SJSA1 (cell line): Measurements from ENCODE around the gene CTDNEP1. TPM values are rescaled to one million over a fixed set of nuclear protein-coding genes. Genes with fewer than 3 reads are reported as not detected.
A peak's percentile ranks its signal among the peaks of the same experiment; 100 is the strongest.

ENCODE experiments used
- DNase-seq, 2 experiments: peaks; one replicate each; pipeline ENCODE4 v3.0.0-alpha.2; 2015 to 2020; ENCODE audit warnings: low spot score in 2 of 2, low read depth in 1 of 2
- H3K27ac ChIP-seq: fragments of 250-450 bp; sonication (Bioruptor Pico); 2 replicates; pipeline ENCODE4 v1.5.1; 2020; ENCODE audit warnings: mild to moderate bottlenecking, moderate library complexity
- H3K27me3 ChIP-seq: fragments of 250-450 bp; sonication (Bioruptor Pico); replicated peaks from 2 replicates; pipeline ENCODE4 v1.5.1; 2020; ENCODE audit warnings: mild to moderate bottlenecking, moderate library complexity
- H3K36me3 ChIP-seq: fragments of 250-450 bp; sonication (Bioruptor Pico); 2 replicates; pipeline ENCODE4 v1.5.1; 2020; ENCODE audit warnings: mild to moderate bottlenecking
- H3K4me1 ChIP-seq: fragments of 250-450 bp; sonication (Bioruptor Pico); replicated peaks from 2 replicates; pipeline ENCODE4 v1.6.1; 2021; ENCODE audit warnings: mild to moderate bottlenecking
- H3K4me3 ChIP-seq: fragments of 250-450 bp; sonication (Bioruptor Pico); 2 replicates; pipeline ENCODE4 v1.5.1; 2020; ENCODE audit warnings: mild to moderate bottlenecking
- H3K9me3 ChIP-seq: fragments of 250-450 bp; sonication (Bioruptor Pico); replicated peaks from 2 replicates; pipeline ENCODE4 v1.5.1; 2020; ENCODE audit warnings: mild to moderate bottlenecking
- total RNA-seq: library from RNA; depleted of rRNA; stranded (reverse); fragments of >200 nt; shearing (Covaris generic); gene quantifications from 2 replicates; pipeline ENCODE4 v1.2.3, GENCODE V29; 2014

CTDNEP1 gene
- total RNA-seq, 1 experiment from 2014 or later, result 21.8 TPM

GRCh38 chr17:7284911-7285310, 33.4 kb upstream of the CTDNEP1 start:
- H3K4me3 ChIP-seq, result no peak overlapping the region
- peaks cover 18% of the 10 kb centered on the region for H3K4me1 ChIP-seq
- no peak for DNase-seq
- peaks cover 40% of the 10 kb centered on the region for H3K27me3 ChIP-seq
- no peak overlapping the region for H3K27ac ChIP-seq
- H3K9me3 ChIP-seq, result no peaks in the 10 kb centered on the region
- H3K36me3 ChIP-seq, result no peaks in the 10 kb centered on the region

- H3K4me3 ChIP-seq, result no peak overlapping the region
- no peak for DNase-seq
- no peaks in the 10 kb centered on the region for H3K36me3 ChIP-seq
- H3K9me3 ChIP-seq, result no peaks in the 10 kb centered on the region
- peaks cover 18% of the 10 kb centered on the region for H3K4me1 ChIP-seq
- no peak overlapping the region for H3K27ac ChIP-seq
- peaks cover 30% of the 10 kb centered on the region for H3K27me3 ChIP-seq
Measured at GRCh38 chr17:7283471-7284216, 32.1 kb upstream of the CTDNEP1 start.

GRCh38 chr17:7282752-7283321, 31.3 kb upstream of the CTDNEP1 start:
- no peaks in the 10 kb centered on the region for H3K36me3 ChIP-seq
- no peak overlapping the region for H3K4me3 ChIP-seq
- no peak for DNase-seq
- peaks cover 18% of the 10 kb centered on the region for H3K4me1 ChIP-seq
- no peaks in the 10 kb centered on the region for H3K9me3 ChIP-seq
- no peak overlapping the region for H3K27ac ChIP-seq
- peaks cover 25% of the 10 kb centered on the region for H3K27me3 ChIP-seq

- DNase-seq, result no peak
- H3K27ac ChIP-seq, result no peak overlapping the region
- no peaks in the 10 kb centered on the region for H3K9me3 ChIP-seq
- peaks cover 25% of the 10 kb centered on the region for H3K27me3 ChIP-seq
- H3K4me1 ChIP-seq, result peaks cover 18% of the 10 kb centered on the region
- H3K36me3 ChIP-seq, result no peaks in the 10 kb centered on the region
- H3K4me3 ChIP-seq, result peak overlapping the region; percentile 35
Measured at GRCh38 chr17:7281953-7282751, 30.6 kb upstream of the CTDNEP1 start.

DNA sequence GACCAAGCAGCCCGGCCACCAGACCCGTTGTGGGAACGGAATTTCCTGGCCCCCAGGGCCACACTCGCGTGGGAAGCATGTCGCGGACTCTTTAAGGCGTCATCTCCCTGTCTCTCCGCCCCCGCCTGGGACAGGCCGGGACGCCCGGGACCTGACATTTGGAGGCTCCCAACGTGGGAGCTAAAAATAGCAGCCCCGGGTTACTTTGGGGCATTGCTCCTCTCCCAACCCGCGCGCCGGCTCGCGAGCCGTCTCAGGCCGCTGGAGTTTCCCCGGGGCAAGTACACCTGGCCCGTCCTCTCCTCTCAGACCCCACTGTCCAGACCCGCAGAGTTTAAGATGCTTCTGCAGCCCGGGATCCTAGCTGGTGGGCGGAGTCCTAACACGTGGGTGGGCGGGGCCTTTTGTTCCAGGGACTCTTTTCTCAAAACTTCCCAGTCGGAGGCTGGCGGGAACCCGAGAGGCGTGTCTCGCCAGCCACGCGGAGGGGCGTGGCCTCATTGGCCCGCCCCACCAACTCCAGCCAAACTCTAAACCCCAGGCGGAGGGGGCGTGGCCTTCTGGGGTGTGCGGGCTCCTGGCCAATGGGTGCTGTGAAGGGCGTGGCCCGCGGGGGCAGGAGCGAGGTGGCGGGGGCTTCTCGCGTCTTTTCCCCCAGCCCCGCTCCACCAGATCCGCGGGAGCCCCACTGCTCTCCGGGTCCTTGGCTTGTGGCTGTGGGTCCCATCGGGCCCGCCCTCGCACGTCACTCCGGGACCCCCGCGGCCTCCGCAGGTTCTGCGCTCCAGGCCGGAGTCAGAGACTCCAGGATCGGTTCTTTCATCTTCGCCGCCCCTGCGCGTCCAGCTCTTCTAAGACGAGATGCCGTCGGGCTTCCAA, 29.8 kb upstream of the CTDNEP1 start, which contains the start of gene SLC2A4:
SLC2A4 (plus strand) TSS at position 645 of the 879 bp plus-strand sequence; CDS start at position 862, 217 bp downstream.
- no peaks in the 10 kb centered on the region for H3K9me3 ChIP-seq
- no peak within 1 kb of the TSS for H3K27ac ChIP-seq
- peaks cover 18% of the 10 kb centered on the region for H3K4me1 ChIP-seq
- DNase-seq, result peak; percentile 91
- peaks cover 20% of the 10 kb centered on the region for H3K27me3 ChIP-seq
- H3K36me3 ChIP-seq, result no peaks in the 10 kb centered on the region
- peak within 1 kb of the TSS; percentile 35 for H3K4me3 ChIP-seq

DNA sequence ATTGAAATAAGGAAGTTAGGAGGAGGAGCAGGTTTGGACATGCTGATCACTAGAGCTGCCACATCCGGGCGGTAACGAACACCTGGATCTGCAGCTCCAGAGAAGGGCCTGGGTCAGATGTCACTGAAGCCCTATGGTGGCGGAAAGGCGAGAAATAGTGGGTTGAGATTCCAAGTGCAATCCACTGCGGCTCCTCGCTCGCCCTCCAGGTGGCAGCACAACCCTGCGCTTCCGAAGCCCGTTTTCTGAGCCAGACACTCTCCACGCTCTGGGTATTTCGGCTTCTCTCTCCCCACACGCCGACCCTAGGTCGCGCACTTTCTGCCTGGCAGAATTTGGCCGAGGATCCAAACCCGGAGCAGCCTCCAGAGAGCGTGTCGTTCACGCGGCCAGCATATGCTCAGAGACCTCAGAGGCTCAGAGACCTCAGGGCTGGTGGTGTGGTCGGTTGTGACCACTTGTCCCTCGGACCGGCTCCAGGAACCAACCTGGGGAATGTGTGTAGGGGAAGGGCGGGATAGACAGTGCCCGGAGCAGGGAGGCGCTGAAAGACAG, 29.1 kb upstream of the CTDNEP1 start:
- peak overlapping the region; percentile 35 for H3K4me3 ChIP-seq
- peaks cover 17% of the 10 kb centered on the region for H3K27me3 ChIP-seq
- peak; percentile 76 to 82 for DNase-seq
- no peak overlapping the region for H3K27ac ChIP-seq
- no peaks in the 10 kb centered on the region for H3K36me3 ChIP-seq
- H3K9me3 ChIP-seq, result no peaks in the 10 kb centered on the region
- peaks cover 18% of the 10 kb centered on the region for H3K4me1 ChIP-seq

- Histone ChIP-seq H3K9me3 (no peaks in the 10 kb centered on the region), H3K27ac (no peak overlapping the region), H3K4me1 (peaks cover 18% of the 10 kb centered on the region), H3K36me3 (no peaks in the 10 kb centered on the region), H3K27me3 (peaks cover 17% of the 10 kb centered on the region), H3K4me3 (no peak overlapping the region)
- DNase-seq, result no peak
Measured at GRCh38 chr17:7279448-7279847, 27.9 kb upstream of the CTDNEP1 start.

DNA sequence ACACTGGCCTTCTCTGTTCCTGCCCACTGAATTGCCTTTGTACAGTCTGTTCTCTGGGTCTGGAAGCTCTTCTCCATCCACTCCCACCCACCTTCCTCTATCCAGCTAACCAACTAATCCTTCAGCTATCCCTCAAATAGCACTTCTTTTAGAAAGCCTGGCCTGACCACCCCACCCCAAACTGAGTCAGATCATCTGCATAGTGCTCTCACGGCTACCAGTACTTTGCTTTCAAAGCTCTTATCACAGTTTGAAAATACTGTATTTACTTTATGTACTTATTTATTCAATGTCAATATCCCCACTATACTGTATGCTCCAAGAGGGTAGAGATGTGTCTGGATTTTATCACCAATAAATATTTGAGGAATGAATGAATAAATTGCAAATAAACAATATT, 15.2 kb upstream of the CTDNEP1 start:
- peaks cover 12% of the 10 kb centered on the region; the same call in 1 of the 2 replicates for H3K27me3 ChIP-seq
- no peak overlapping the region for H3K27ac ChIP-seq
- no peaks in the 10 kb centered on the region for H3K36me3 ChIP-seq
- DNase-seq, result no peak
- no peak overlapping the region for H3K4me3 ChIP-seq
- peaks cover 26% of the 10 kb centered on the region for H3K4me1 ChIP-seq
- H3K9me3 ChIP-seq, result no peaks in the 10 kb centered on the region

DNA sequence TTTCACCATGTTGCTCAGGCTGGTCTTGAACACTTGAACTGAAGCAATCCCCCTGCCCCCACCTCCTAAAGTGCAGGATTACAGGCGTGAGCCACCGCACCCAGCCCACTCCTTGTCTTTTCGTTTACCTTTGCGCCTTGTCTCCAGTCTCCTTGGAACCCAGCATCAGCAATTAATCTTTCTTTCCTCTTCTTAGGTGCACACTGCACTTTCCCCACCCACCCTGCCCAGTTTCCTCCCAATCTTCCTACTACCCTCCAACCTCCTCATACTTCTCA, 12.2 kb upstream of the CTDNEP1 start:
- Histone ChIP-seq H3K27me3 (peaks cover 13% of the 10 kb centered on the region; the same call in 1 of the 2 replicates), H3K27ac (no peak overlapping the region), H3K36me3 (peaks cover 3% of the 10 kb centered on the region), H3K4me1 (peaks cover 26% of the 10 kb centered on the region), H3K9me3 (no peaks in the 10 kb centered on the region), H3K4me3 (no peak overlapping the region)
- DNase-seq, result no peak

- Histone ChIP-seq H3K27ac (no peak overlapping the region), H3K27me3 (peaks cover 13% of the 10 kb centered on the region; the same call in 1 of the 2 replicates), H3K36me3 (peaks cover 6% of the 10 kb centered on the region), H3K4me3 (no peak overlapping the region), H3K4me1 (peaks cover 26% of the 10 kb centered on the region), H3K9me3 (no peaks in the 10 kb centered on the region)
- no peak for DNase-seq
Measured at GRCh38 chr17:7262935-7263800, 11.6 kb upstream of the CTDNEP1 start.

GRCh38 chr17:7262192-7262934, 10.8 kb upstream of the CTDNEP1 start, which contains the start of gene CLDN7:
Gene CLDN7, minus strand, starts transcription at chr17:7262478. Its CDS starts 435 bp downstream, at chr17:7262043.
- Histone ChIP-seq H3K27ac (no peak within 1 kb of the TSS), H3K4me3 (no peak within 1 kb of the TSS), H3K4me1 (peaks cover 26% of the 10 kb centered on the region), H3K27me3 (peaks cover 13% of the 10 kb centered on the region; the same call in 1 of the 2 replicates), H3K9me3 (no peaks in the 10 kb centered on the region), H3K36me3 (peaks cover 13% of the 10 kb centered on the region)
- no peak for DNase-seq
